NCI-H146 treated with DMSO at 0.1 percent for 48 hours (cell line): ENCODE results near the gene SLC7A11.
"Not testable (repeated sequence)": the region's sequence is repeated elsewhere in the genome, so short reads cannot be mapped to it uniquely, and the experiment has no call there.

Experiments used
- DNase-seq: peaks from one replicate; lab custom pipeline; 2025; ENCODE audit not compliant: unreplicated experiment; lab: John Stamatoyannopoulos, UW

The SLC7A11 gene

GRCh38 chr4:138243369-138243768 lies 1.2 kb upstream of the SLC7A11 start:
- DNase-seq, result no peak

- no peak for DNase-seq
Observed at GRCh38 chr4:138242834-138243156, 646 bp upstream of the SLC7A11 start.

- DNase-seq, result no peak
Observed at GRCh38 chr4:138241281-138242075, 671 bp downstream of the SLC7A11 start.

- no peak for DNase-seq
Observed at GRCh38 chr4:138239491-138239890, 2.7 kb downstream of the SLC7A11 start.

- DNase-seq, result no peak
Observed at GRCh38 chr4:138238521-138239292, 3.4 kb downstream of the SLC7A11 start.

- DNase-seq, result not testable (repeated sequence)
Observed at GRCh38 chr4:138237132-138237531, 5.0 kb downstream of the SLC7A11 start.

- no peak for DNase-seq
Observed at GRCh38 chr4:138236037-138236436, 6.1 kb downstream of the SLC7A11 start.

GRCh38 chr4:138235419-138235952 lies 6.7 kb downstream of the SLC7A11 start:
- no peak for DNase-seq

GRCh38 chr4:138234248-138234647 lies 7.9 kb downstream of the SLC7A11 start:
- no peak for DNase-seq

GRCh38 chr4:138233313-138234034 lies 8.7 kb downstream of the SLC7A11 start:
- no peak for DNase-seq

- no peak for DNase-seq
Observed at GRCh38 chr4:138232364-138232763, 9.8 kb downstream of the SLC7A11 start.

- no peak for DNase-seq
Observed at GRCh38 chr4:138230048-138230447, 12.1 kb downstream of the SLC7A11 start.

- no peak for DNase-seq
Observed at GRCh38 chr4:138229160-138229559, 13.0 kb downstream of the SLC7A11 start.

- no peak for DNase-seq
Observed at GRCh38 chr4:138226351-138226750, 15.8 kb downstream of the SLC7A11 start.

GRCh38 chr4:138225477-138225876 lies 16.7 kb downstream of the SLC7A11 start:
- DNase-seq, result no peak

GRCh38 chr4:138224614-138225013 lies 17.5 kb downstream of the SLC7A11 start:
- DNase-seq, result no peak

GRCh38 chr4:138223231-138223910 lies 18.8 kb downstream of the SLC7A11 start:
- DNase-seq, result peak; percentile 6

- DNase-seq, result no peak
Observed at GRCh38 chr4:138222046-138222445, 20.1 kb downstream of the SLC7A11 start.

- no peak for DNase-seq
Observed at GRCh38 chr4:138218976-138219375, 23.2 kb downstream of the SLC7A11 start.

GRCh38 chr4:138217567-138217966 lies 24.6 kb downstream of the SLC7A11 start:
- DNase-seq, result no peak

GRCh38 chr4:138216272-138216867 lies 25.8 kb downstream of the SLC7A11 start:
- DNase-seq, result no peak
